CD14-positive monocyte (primary cell): ENCODE measurements around the gene TRMO. TPM values are rescaled to one million over a fixed set of nuclear protein-coding genes. Genes with fewer than 3 reads are reported as not detected.
A peak's percentile ranks its signal among the peaks of the same experiment; 100 is the strongest.

Experiments used
- DNase-seq, 3 donors: peaks; one replicate each; pipeline ENCODE4 v3.0.0-alpha.2; 2011 to 2022
- H2AFZ ChIP-seq: 2 replicates; pipeline ENCODE4 v1.6.0; 2012; ENCODE audit warnings: mild to moderate bottlenecking, low read depth, low read length, inconsistent platforms; ENCODE audit not compliant: insufficient read depth, poor library complexity, severe bottlenecking
- H3K27ac ChIP-seq, 2 donors: 1 replicate in 1 of 2; 2 replicates in 1 of 2; pipeline ENCODE4 v1.5.1; 2012 to 2013; ENCODE audit warnings: low read length in 2 of 2, control low read depth in 1 of 2, inconsistent platforms in 1 of 2, low read depth in 1 of 2, mild to moderate bottlenecking in 1 of 2
- H3K27me3 ChIP-seq, 2 donors: one replicate each; pipeline versions ENCODE4 v1.6.0 to v1.6.1; 2011 to 2013; ENCODE audit warnings: low read length in 2 of 2; ENCODE audit not compliant: control insufficient read depth in 2 of 2, insufficient read depth in 2 of 2
- H3K36me3 ChIP-seq, 2 donors: replicated peaks in 1 of 2; 1 replicate in 1 of 2; 2 replicates in 1 of 2; pipeline versions ENCODE4 v1.5.1 to v1.6.1; 2012 to 2013; ENCODE audit warnings: low read length in 2 of 2, control low read depth in 1 of 2, inconsistent platforms in 1 of 2, mild to moderate bottlenecking in 1 of 2; ENCODE audit not compliant: insufficient read depth in 2 of 2, control insufficient read depth in 1 of 2
- H3K4me1 ChIP-seq, 2 donors: 1 replicate in 1 of 2; 2 replicates in 1 of 2; pipeline versions ENCODE4 v1.5.1 to v1.6.1; 2012 to 2013; ENCODE audit warnings: low read length in 2 of 2, control low read depth in 1 of 2, inconsistent platforms in 1 of 2, mild to moderate bottlenecking in 1 of 2, moderate library complexity in 1 of 2; ENCODE audit not compliant: insufficient read depth in 2 of 2, control insufficient read depth in 1 of 2
- H3K4me2 ChIP-seq: replicated peaks from 2 replicates; pipeline ENCODE3; 2012; ENCODE audit warnings: low read length, moderate library complexity, mild to moderate bottlenecking; ENCODE audit not compliant: poor library complexity, severe bottlenecking; ENCODE audit errors: extremely low read depth
- H3K4me3 ChIP-seq, 3 experiments: fragments of 200-600 bp in 1 of 3; sonication (generic) in 1 of 3; replicated peaks in 1 of 3; 1 replicate in 2 of 3; 2 replicates in 1 of 3; pipeline ENCODE4 v1.5.1; 2011 to 2013; ENCODE audit warnings: low read length in 3 of 3, mild to moderate bottlenecking in 3 of 3, control low read depth in 2 of 3, low read depth in 2 of 3, inconsistent platforms in 1 of 3, moderate library complexity in 1 of 3
- H3K79me2 ChIP-seq: 2 replicates; pipeline ENCODE4 v1.6.0; 2012; ENCODE audit warnings: mild to moderate bottlenecking, control low read depth, inconsistent platforms, low read length, moderate library complexity; ENCODE audit not compliant: insufficient read depth
- H3K9ac ChIP-seq: 2 replicates; pipeline ENCODE4 v1.6.0; 2017; ENCODE audit warnings: low read length, mild to moderate bottlenecking; ENCODE audit not compliant: insufficient read depth, poor library complexity, severe bottlenecking
- H3K9me3 ChIP-seq, 2 donors: replicated peaks in 1 of 2; 1 replicate in 1 of 2; 2 replicates in 1 of 2; pipeline versions ENCODE4 v1.5.1 to v1.6.1; 2012 to 2013; ENCODE audit warnings: low read length in 2 of 2, control low read depth in 1 of 2; ENCODE audit not compliant: control insufficient read depth in 1 of 2, insufficient read depth in 1 of 2
- H4K20me1 ChIP-seq: 2 replicates; pipeline ENCODE4 v1.6.0; 2012; ENCODE audit warnings: mild to moderate bottlenecking, low read length, control low read depth, moderate library complexity; ENCODE audit not compliant: insufficient read depth
- H3K27ac Mint-ChIP-seq, 7 donors: one replicate each; pipeline ENCODE4 v1.8.0; 2020; ENCODE audit warnings: mild to moderate bottlenecking in 7 of 7, mixed read lengths in 7 of 7, moderate library complexity in 6 of 7, inconsistent platforms in 2 of 7
- H3K27me3 Mint-ChIP-seq, 3 donors: one replicate each; pipeline ENCODE4 v1.8.0; 2021 to 2022; ENCODE audit warnings: low read depth in 3 of 3, mild to moderate bottlenecking in 3 of 3, mixed read lengths in 3 of 3, moderate library complexity in 3 of 3, inconsistent platforms in 1 of 3
- H3K36me3 Mint-ChIP-seq, 2 donors: one replicate each; pipeline ENCODE4 v1.8.0; 2020; ENCODE audit warnings: mixed read lengths in 2 of 2, inconsistent platforms in 1 of 2, mild to moderate bottlenecking in 1 of 2
- H3K4me1 Mint-ChIP-seq: one replicate; pipeline ENCODE4 v1.8.0; 2020; ENCODE audit warnings: mild to moderate bottlenecking, mixed read lengths
- H3K4me3 Mint-ChIP-seq, 2 donors: one replicate each; pipeline ENCODE4 v1.8.0; 2020; ENCODE audit warnings: mild to moderate bottlenecking in 2 of 2, mixed read lengths in 2 of 2, moderate library complexity in 1 of 2
- H3K9me3 Mint-ChIP-seq, 7 donors: one replicate each; pipeline ENCODE4 v1.8.0; 2020 to 2022; ENCODE audit warnings: mixed read lengths in 7 of 7, mild to moderate bottlenecking in 6 of 7, moderate library complexity in 6 of 7, inconsistent platforms in 2 of 7
- CTCF ChIP-seq: fragments of 200-600 bp; IDR thresholded peaks from one replicate; pipeline ENCODE4 v1.8.0; 2022; ENCODE audit warnings: antibody characterized with exemption, mild to moderate bottlenecking
- WGBS: methylation state at CpG from one replicate; pipeline ENCODE4 v1.1.5; 2013; ENCODE audit warnings: missing lambda C conversion rate; ENCODE audit not compliant: insufficient coverage; 5-methylcytosine and 5-hydroxymethylcytosine counted together
- intact Hi-C, 2 donors: fragments of 100-400 bp; cut with micrococcal nuclease; formaldehyde crosslinking; loops; one replicate each; pipeline versions ENCODE4 v1.15.0 to v1.15.1; 2023
- polyA plus RNA-seq, 3 donors: library from polyadenylated mRNA; depleted of rRNA in 1 of 3; unstranded in 2 of 3; stranded (reverse) in 1 of 3; fragments of 300-500 nt in 2 of 3; fragments of >200 nt in 1 of 3; fragmentation: Illumina TruSeq in 2 of 3; gene quantifications; 1 replicate in 2 of 3; 2 replicates in 1 of 3; pipeline ENCODE4 v1.2.3, GENCODE V29; 2012 to 2021

The TRMO gene
- polyA plus RNA-seq, 3 donors = 13.4 to 20.6 (median 13.5) TPM

- Histone ChIP-seq H4K20me1 (no peaks in the 10 kb centered on the region), H3K79me2 (no peaks in the 10 kb centered on the region), H3K4me1 (peaks cover 0 to 4% of the 10 kb centered on the region in 2 donors), H3K27me3 (no peaks in the 10 kb centered on the region), H3K27ac (no peak overlapping the region), H3K9ac (no peak overlapping the region), H3K4me3 (no peak overlapping the region), H3K9me3 (no peaks in the 10 kb centered on the region), H2AFZ (no peak overlapping the region), H3K36me3 (no peaks in the 10 kb centered on the region), H3K4me2 (no peak overlapping the region)
- Mint-ChIP-seq H3K27me3 (peaks cover 0 to 2% (median 2%) of the 10 kb centered on the region in 3 donors), H3K36me3 (no peaks in the 10 kb centered on the region), H3K4me3 (no peak overlapping the region), H3K9me3 (no peaks in the 10 kb centered on the region), H3K4me1 (peaks cover 12% of the 10 kb centered on the region), H3K27ac (no peak overlapping the region)
- WGBS = 100% methylated on average over 1 of the region's 1 CpG
- intact Hi-C loops = loop anchor here in 1 of 2 donors (10.0 kb wide), 1 partner anchor 230 kb away; no protein-coding TSS in a partner anchor
- no peak for DNase-seq
- no peak for TF ChIP-seq CTCF
Observed at GRCh38 chr9:97935276-97935675, 13.0 kb upstream of the TRMO start.

- intact Hi-C loops = loop anchor here in 1 of 2 donors (10.0 kb wide), 1 partner anchor 230 kb away; no protein-coding TSS in a partner anchor
- no peak overlapping the region for H3K4me2 ChIP-seq
- no peak overlapping the region for H3K27ac ChIP-seq
- Mint-ChIP-seq H3K4me1 (peaks cover 12% of the 10 kb centered on the region), H3K36me3 (no peaks in the 10 kb centered on the region), H3K4me3 (no peak overlapping the region), H3K27me3 (peaks cover 0 to 2% (median 2%) of the 10 kb centered on the region in 3 donors), H3K9me3 (no peaks in the 10 kb centered on the region), H3K27ac (no peak overlapping the region)
- H3K9ac ChIP-seq = no peak overlapping the region
- no CpG with 5 or more reads among the region's 6 CpGs for WGBS
- no peak for TF ChIP-seq CTCF
- H3K9me3 ChIP-seq = no peaks in the 10 kb centered on the region
- no peak overlapping the region for H3K4me3 ChIP-seq
- no peaks in the 10 kb centered on the region for H3K79me2 ChIP-seq
- H3K36me3 ChIP-seq = no peaks in the 10 kb centered on the region
- H3K4me1 ChIP-seq = peaks cover 0 to 4% of the 10 kb centered on the region in 2 donors
- no peaks in the 10 kb centered on the region for H4K20me1 ChIP-seq
- H2AFZ ChIP-seq = peak overlapping the region; percentile 47
- DNase-seq = no peak
- no peaks in the 10 kb centered on the region for H3K27me3 ChIP-seq
Observed at GRCh38 chr9:97934321-97935115, 12.2 kb upstream of the TRMO start.
